Measurements from ENCODE around the gene PTPRN2. TPM values are rescaled to one million over a fixed set of nuclear protein-coding genes. Genes with fewer than 3 reads are reported as not detected.

Gene PTPRN2
- total and polyA plus RNA-seq, 4 donors = 18.1 to 69.9 (median 50.4) TPM

DNA sequence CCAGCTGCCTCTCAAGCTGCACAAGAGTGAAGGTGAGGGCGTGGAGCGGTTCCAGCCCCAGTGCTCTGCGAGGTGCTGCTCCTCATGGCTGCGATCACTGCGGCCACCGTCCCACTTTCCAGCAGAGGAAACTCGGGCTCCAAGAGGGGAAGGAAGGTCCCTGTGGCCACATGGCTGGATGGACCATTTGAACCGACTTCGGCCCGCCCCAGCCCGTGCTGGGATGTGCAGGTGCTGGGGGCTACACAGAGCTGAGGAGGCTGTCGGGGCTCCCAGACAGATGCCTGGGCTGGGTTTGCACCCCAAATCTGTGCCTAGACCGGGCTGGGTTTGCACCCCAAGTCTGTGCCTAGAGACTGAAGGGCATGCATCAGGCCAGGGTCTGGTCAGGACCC lies 1064.3 kb downstream of the PTPRN2 start:
- Histone ChIP-seq H3K36me3 (ENCODE audit: control insufficient read depth, insufficient read depth, low read length) (no peaks in the 10 kb centered on the region), H3K4me3 (ENCODE audit: low read depth, low read length) (no peak overlapping the region), H3K9me3 (ENCODE audit: control insufficient read depth, insufficient read depth, low read length) (no peaks in the 10 kb centered on the region), H3K27me3 (ENCODE audit: control insufficient read depth, insufficient read depth, low read length) (no peaks in the 10 kb centered on the region), H3K4me1 (ENCODE audit: control insufficient read depth, insufficient read depth, low read length) (peaks cover 20% of the 10 kb centered on the region), H3K27ac (ENCODE audit: low read depth, low read length) (no peak overlapping the region)
- WGBS (ENCODE audit: insufficient coverage) = 92% methylated on average over 13 of the region's 13 CpGs
- no peak for DNase-seq (ENCODE audit: low read depth in 4 of 6, low spot score in 6 of 6)

DNA sequence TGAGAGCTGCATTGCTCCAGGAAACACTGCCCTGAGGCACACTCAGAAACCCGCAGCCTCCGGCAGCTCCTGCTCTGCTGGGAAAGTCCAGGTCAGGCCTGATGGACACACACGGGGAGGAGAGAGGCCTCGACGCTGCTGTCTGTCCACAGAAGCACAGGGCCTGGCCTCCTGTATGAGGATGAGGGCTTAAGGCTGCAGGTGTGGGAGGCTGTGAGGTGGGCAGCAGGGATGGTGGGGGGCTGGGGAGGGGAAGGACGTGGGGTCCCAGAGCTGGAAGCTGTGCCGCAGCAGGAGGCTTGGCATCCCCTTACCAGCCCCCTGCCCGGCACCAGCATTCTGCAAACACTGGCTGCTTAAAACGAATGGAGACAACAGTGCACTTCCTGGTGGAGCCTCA lies 1064.7 kb downstream of the PTPRN2 start:
- DNase-seq (ENCODE audit: low read depth in 4 of 6, low spot score in 6 of 6) = no peak
- no peak overlapping the region for H3K4me3 ChIP-seq (ENCODE audit: low read depth, low read length)
- WGBS (ENCODE audit: insufficient coverage) = 72% methylated on average over 9 of the region's 9 CpGs
- H3K27me3 ChIP-seq (ENCODE audit: control insufficient read depth, insufficient read depth, low read length) = no peaks in the 10 kb centered on the region
- peaks cover 20% of the 10 kb centered on the region for H3K4me1 ChIP-seq (ENCODE audit: control insufficient read depth, insufficient read depth, low read length)
- H3K36me3 ChIP-seq (ENCODE audit: control insufficient read depth, insufficient read depth, low read length) = no peaks in the 10 kb centered on the region
- no peak overlapping the region for H3K27ac ChIP-seq (ENCODE audit: low read depth, low read length)
- no peaks in the 10 kb centered on the region for H3K9me3 ChIP-seq (ENCODE audit: control insufficient read depth, insufficient read depth, low read length)

DNA sequence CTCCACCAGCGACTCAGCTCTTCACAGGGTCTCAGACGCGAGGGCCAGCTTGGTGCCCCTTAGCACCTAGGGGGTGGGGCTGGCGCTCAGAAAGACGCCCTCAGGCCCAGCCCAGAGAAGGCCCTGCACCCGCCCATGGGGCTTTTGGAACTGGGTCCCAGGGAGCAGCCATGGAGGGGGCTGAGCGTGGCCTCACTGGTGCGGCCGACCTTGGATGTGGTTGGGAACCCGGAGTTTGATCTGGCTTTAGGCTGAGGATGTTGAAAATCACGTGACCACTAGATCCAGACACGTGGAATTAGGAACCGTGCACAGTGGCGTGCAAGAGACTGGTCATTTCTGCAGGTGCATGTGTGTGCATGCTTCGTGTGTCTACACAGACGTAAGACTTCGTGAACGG lies 1065.4 kb downstream of the PTPRN2 start:
- Histone ChIP-seq H3K27ac (ENCODE audit: low read depth, low read length) (no peak overlapping the region), H3K4me1 (ENCODE audit: control insufficient read depth, insufficient read depth, low read length) (peaks cover 18% of the 10 kb centered on the region), H3K36me3 (ENCODE audit: control insufficient read depth, insufficient read depth, low read length) (no peaks in the 10 kb centered on the region), H3K4me3 (ENCODE audit: low read depth, low read length) (no peak overlapping the region), H3K9me3 (ENCODE audit: control insufficient read depth, insufficient read depth, low read length) (no peaks in the 10 kb centered on the region), H3K27me3 (ENCODE audit: control insufficient read depth, insufficient read depth, low read length) (no peaks in the 10 kb centered on the region)
- no peak for DNase-seq (ENCODE audit: low read depth in 4 of 6, low spot score in 6 of 6)
- WGBS (ENCODE audit: insufficient coverage) = 91% methylated on average over 17 of the region's 18 CpGs

DNA sequence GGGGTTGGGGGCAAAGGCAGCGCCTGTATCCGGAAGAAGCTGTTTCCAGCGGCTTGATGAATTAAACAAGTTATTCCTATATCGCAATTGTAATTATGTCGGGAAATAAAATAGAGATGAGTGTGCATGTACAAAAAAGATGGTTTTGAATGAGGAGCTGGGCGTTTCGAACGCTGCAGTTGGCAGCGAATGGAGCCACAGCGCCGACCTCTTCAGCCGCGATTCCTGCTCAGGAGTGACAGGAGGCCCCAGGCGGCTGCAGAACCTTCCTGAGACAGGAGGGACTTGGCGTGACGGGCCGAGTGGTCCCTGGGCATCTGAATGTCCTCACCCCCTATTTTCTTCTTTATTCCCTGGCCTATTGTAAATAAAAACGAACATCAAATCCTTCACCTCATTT lies 1065.9 kb downstream of the PTPRN2 start:
- WGBS (ENCODE audit: insufficient coverage) = 86% methylated on average over 18 of the region's 18 CpGs
- no peaks in the 10 kb centered on the region for H3K9me3 ChIP-seq (ENCODE audit: control insufficient read depth, insufficient read depth, low read length)
- no peak overlapping the region for H3K4me3 ChIP-seq (ENCODE audit: low read depth, low read length)
- H3K4me1 ChIP-seq (ENCODE audit: control insufficient read depth, insufficient read depth, low read length) = peaks cover 13% of the 10 kb centered on the region
- no peaks in the 10 kb centered on the region for H3K36me3 ChIP-seq (ENCODE audit: control insufficient read depth, insufficient read depth, low read length)
- H3K27me3 ChIP-seq (ENCODE audit: control insufficient read depth, insufficient read depth, low read length) = no peaks in the 10 kb centered on the region
- no peak for DNase-seq (ENCODE audit: low read depth in 4 of 6, low spot score in 6 of 6)
- H3K27ac ChIP-seq (ENCODE audit: low read depth, low read length) = no peak overlapping the region

DNA sequence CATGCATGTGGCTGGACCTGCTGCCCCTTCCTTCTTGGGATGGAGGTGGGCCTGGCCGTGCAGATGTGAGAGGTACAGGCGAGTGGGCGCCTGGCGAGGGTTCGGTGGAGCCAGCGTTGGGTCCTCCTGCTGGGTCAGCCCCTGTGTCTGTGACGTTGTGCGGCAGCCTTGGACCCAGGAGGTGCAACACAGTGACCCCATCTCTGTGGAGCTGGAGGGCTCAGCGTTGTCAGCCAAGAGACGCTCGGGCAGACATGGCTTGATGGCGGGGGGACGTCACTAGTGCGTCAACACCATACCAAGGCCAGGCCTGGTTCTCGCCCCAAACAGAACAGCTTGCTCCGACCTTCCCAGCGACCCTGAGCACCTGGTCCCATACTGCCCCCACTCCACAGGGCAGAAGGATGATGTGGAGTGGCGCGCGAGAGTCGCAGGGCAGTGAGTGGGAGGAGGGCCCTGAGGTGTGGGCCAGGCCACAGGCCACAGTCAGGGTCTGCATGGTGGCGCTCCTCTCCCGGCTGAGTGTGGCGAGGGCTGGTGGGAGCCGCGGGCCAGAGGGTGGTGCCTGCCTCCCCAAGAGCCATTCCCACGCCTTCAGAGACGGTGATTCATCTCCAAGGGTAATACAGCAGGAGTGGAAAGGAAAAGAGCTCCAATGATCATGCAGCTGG lies 1066.4 kb downstream of the PTPRN2 start:
- Histone ChIP-seq H3K4me3 (ENCODE audit: low read depth, low read length) (no peak overlapping the region), H3K36me3 (ENCODE audit: control insufficient read depth, insufficient read depth, low read length) (no peaks in the 10 kb centered on the region), H3K27ac (ENCODE audit: low read depth, low read length) (no peak overlapping the region), H3K4me1 (ENCODE audit: control insufficient read depth, insufficient read depth, low read length) (peaks cover 9% of the 10 kb centered on the region), H3K27me3 (ENCODE audit: control insufficient read depth, insufficient read depth, low read length) (peaks cover 1% of the 10 kb centered on the region), H3K9me3 (ENCODE audit: control insufficient read depth, insufficient read depth, low read length) (no peaks in the 10 kb centered on the region)
- 95% methylated on average over 26 of the region's 28 CpGs for WGBS (ENCODE audit: insufficient coverage)
- no peak for DNase-seq (ENCODE audit: low read depth in 4 of 6, low spot score in 6 of 6)

DNA sequence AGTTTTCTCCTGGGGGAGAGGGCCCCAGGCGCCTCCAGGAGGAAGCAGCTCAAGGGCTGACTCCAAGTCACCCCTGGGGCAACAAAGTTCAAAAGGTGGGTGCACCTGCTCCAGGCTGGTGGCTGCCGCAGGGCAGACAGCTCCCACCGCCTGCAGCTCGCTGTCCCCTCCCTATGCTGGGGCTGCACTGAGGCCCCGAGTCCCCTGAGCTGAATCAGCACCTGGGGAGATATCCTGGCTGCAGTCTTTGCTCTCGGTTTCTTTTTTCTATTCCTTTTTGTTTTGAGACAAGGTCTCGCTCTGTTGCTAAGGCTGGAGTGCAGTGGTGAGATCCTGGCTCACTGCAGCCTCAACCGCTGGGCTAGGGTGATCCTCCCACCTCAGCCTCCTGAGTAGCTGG lies 1067.4 kb downstream of the PTPRN2 start:
- Histone ChIP-seq H3K4me3 (ENCODE audit: low read depth, low read length) (no peak overlapping the region), H3K4me1 (ENCODE audit: control insufficient read depth, insufficient read depth, low read length) (peaks cover 3% of the 10 kb centered on the region), H3K27me3 (ENCODE audit: control insufficient read depth, insufficient read depth, low read length) (peaks cover 2% of the 10 kb centered on the region), H3K27ac (ENCODE audit: low read depth, low read length) (no peak overlapping the region), H3K9me3 (ENCODE audit: control insufficient read depth, insufficient read depth, low read length) (no peaks in the 10 kb centered on the region), H3K36me3 (ENCODE audit: control insufficient read depth, insufficient read depth, low read length) (no peaks in the 10 kb centered on the region)
- 87% methylated on average over 7 of the region's 8 CpGs for WGBS (ENCODE audit: insufficient coverage)
- DNase-seq (ENCODE audit: low read depth in 4 of 6, low spot score in 6 of 6) = no peak

DNA sequence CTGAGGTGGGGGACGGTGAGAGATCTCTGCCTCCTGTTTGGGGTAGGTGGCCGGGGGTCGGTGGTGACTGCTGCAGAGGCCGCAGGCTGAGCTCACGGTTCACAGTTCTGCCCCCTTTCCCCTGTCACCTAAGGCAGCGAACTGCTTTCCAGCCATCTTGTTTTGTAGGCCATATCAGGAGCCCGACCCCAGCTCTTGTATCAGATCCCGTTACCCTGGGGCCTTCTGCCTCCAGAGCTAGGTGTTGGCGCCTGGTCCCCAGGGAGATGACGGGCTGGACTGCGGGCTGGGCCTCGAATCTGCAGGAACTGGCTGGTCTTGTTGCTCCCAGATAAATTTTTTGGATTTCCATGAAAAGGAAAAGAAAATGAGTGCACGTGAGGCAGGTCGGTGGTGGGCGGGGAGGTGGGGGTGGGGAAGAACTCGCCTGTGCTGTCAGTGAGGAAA lies 1067.8 kb downstream of the PTPRN2 start:
- no peaks in the 10 kb centered on the region for H3K9me3 ChIP-seq (ENCODE audit: control insufficient read depth, insufficient read depth, low read length)
- DNase-seq (ENCODE audit: low read depth in 4 of 6, low spot score in 6 of 6) = no peak

DNA sequence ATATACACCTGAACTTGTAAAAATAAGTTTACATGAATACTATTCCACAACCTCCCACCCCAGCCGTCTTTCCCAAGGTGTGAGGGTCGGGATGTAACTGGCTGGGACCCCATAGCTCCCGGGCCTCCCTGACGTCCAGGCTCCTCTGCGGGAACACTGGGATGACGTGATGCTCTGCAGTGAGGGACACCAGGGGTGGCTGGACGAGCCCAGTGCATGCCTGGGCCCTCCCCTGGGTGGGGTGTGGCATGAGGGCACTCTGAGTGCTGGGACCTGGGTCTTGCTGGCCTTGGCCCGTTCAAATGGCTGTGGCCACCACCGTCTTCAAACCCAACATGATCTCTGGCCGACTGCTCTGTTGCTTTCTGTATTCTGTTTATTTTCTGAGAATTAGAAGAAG lies 1068.4 kb downstream of the PTPRN2 start:
- Histone ChIP-seq H3K9me3 (ENCODE audit: control insufficient read depth, insufficient read depth, low read length) (no peaks in the 10 kb centered on the region), H3K4me1 (ENCODE audit: control insufficient read depth, insufficient read depth, low read length) (peaks cover 4% of the 10 kb centered on the region), H3K4me3 (ENCODE audit: low read depth, low read length) (no peak overlapping the region), H3K27me3 (ENCODE audit: control insufficient read depth, insufficient read depth, low read length) (peaks cover 2% of the 10 kb centered on the region), H3K36me3 (ENCODE audit: control insufficient read depth, insufficient read depth, low read length) (no peaks in the 10 kb centered on the region), H3K27ac (ENCODE audit: low read depth, low read length) (no peak overlapping the region)
- WGBS (ENCODE audit: insufficient coverage) = 85% methylated on average over 7 of the region's 10 CpGs
- no peak for DNase-seq (ENCODE audit: low read depth in 4 of 6, low spot score in 6 of 6)

More for the DNA sequence above, 1067.8 kb downstream of the PTPRN2 start:
- Histone ChIP-seq H3K4me1 (ENCODE audit: control insufficient read depth, insufficient read depth, low read length) (peaks cover 4% of the 10 kb centered on the region), H3K27ac (ENCODE audit: low read depth, low read length) (no peak overlapping the region), H3K27me3 (ENCODE audit: control insufficient read depth, insufficient read depth, low read length) (peaks cover 2% of the 10 kb centered on the region), H3K36me3 (ENCODE audit: control insufficient read depth, insufficient read depth, low read length) (no peaks in the 10 kb centered on the region), H3K4me3 (ENCODE audit: low read depth, low read length) (no peak overlapping the region)
- 91% methylated on average over 15 of the region's 16 CpGs for WGBS (ENCODE audit: insufficient coverage)

DNA sequence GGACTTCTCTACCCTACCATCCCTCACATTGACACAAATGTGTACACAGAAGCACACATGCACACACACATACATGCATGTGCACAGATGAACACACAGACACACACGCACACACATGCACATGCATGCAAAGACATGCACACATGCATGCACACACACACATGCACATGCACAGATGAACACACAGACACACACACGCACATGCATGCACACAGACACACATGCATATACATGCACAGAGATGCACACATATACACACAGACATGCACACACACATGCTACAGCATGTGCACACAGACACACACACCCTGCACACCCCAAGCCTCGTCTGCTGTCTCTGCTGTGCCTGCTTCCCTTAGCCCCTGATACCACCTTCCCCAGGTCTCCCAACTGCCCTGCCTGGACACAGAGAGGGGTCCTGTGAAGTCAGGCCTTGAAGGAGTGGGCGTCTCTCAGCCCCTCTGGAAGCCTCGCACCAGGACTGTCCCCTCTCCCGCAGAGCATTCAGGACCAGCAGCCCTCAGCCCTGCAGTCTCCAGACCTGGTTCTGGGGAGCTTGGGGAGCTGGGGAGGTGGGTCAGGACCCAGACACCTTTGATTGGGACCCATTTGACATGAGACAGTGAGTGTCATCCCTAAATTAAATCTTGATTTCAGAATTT lies 1069.0 kb downstream of the PTPRN2 start:
- Histone ChIP-seq H3K4me1 (ENCODE audit: control insufficient read depth, insufficient read depth, low read length) (peaks cover 4% of the 10 kb centered on the region), H3K4me3 (ENCODE audit: low read depth, low read length) (no peak overlapping the region), H3K9me3 (ENCODE audit: control insufficient read depth, insufficient read depth, low read length) (no peaks in the 10 kb centered on the region), H3K27me3 (ENCODE audit: control insufficient read depth, insufficient read depth, low read length) (peaks cover 2% of the 10 kb centered on the region), H3K36me3 (ENCODE audit: control insufficient read depth, insufficient read depth, low read length) (no peaks in the 10 kb centered on the region), H3K27ac (ENCODE audit: low read depth, low read length) (no peak overlapping the region)
- no peak for DNase-seq (ENCODE audit: low read depth in 4 of 6, low spot score in 6 of 6)
- 87% methylated on average over 5 of the region's 6 CpGs for WGBS (ENCODE audit: insufficient coverage)
